ENCODE measurements around the gene CRB1.
A peak's percentile ranks its signal among the peaks of the same experiment; 100 is the strongest.

The CRB1 gene

DNA sequence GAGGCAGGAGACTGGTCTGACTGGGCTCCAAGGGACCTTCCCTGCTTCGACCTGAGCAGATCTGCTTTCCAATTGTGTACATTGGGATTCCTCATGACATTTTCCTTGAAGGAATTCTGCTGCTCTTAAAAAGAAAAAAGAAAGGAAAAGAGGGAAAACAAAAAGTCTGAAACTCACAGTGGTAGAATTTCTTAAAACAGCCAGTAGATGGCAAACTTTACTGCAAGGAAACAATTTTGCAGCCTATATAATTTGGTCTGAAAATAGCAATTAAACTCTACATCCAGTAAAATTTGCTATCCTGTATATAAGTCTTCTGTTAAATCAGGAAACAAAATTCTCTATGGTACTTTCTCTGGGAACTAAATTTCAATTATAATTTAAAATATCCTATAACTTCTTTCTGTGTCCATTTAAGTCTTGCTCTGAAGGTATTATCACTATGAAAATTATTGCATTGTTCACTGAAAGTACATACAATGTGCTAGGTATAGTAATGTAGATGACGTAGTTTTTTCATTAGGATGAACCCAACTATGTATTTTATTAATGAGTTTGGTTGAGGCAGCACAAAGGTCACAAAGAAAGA is 59.8 kb downstream of the CRB1 start:
- TF ChIP-seq CTCF (IDR thresholded peaks at IDR 0.05; ENCODE audit: insufficient read depth, low read length, missing control alignments) = peak; percentile 17
- CTCF ChIA-PET = interaction anchor here (0.9 to 2.6 kb wide), 8 partner anchors 8 to 148 kb away, joined by 3 to 17 read pairs (median 5); no protein-coding TSS in a partner anchor
- no peak for DNase-seq (ENCODE audit: low read depth, low spot score)
- H3K4me3 ChIP-seq (ENCODE audit: low read depth, low read length) = no peak overlapping the region
- POLR2A ChIA-PET = no interaction called here

- ChIA-PET POLR2A (no interaction called here), CTCF (interaction anchor here (1.0 to 1.5 kb wide), 4 partner anchors 10 to 28 kb away, joined by 3 to 4 read pairs (median 4); no protein-coding TSS in a partner anchor)
- no peak for DNase-seq (ENCODE audit: low read depth, low spot score)
- TF ChIP-seq CTCF (IDR thresholded peaks at IDR 0.05; ENCODE audit: insufficient read depth, low read length, missing control alignments) = no peak
- H3K4me3 ChIP-seq (ENCODE audit: low read depth, low read length) = no peak overlapping the region
Measured at GRCh38 chr1:197330213-197330612, 62.2 kb downstream of the CRB1 start.

- POLR2A ChIA-PET = no interaction called here
- H3K4me3 ChIP-seq (ENCODE audit: low read depth, low read length) = no peak overlapping the region
- TF ChIP-seq CTCF (IDR thresholded peaks at IDR 0.05; ENCODE audit: insufficient read depth, low read length, missing control alignments) = no peak
- no peak for DNase-seq (ENCODE audit: low read depth, low spot score)
- CTCF ChIA-PET = interaction anchor here (1.0 to 3.5 kb wide), 5 partner anchors 8 to 152 kb away, joined by 3 to 20 read pairs (median 5); no protein-coding TSS in a partner anchor
Measured at GRCh38 chr1:197331565-197331964, 63.5 kb downstream of the CRB1 start.

DNA sequence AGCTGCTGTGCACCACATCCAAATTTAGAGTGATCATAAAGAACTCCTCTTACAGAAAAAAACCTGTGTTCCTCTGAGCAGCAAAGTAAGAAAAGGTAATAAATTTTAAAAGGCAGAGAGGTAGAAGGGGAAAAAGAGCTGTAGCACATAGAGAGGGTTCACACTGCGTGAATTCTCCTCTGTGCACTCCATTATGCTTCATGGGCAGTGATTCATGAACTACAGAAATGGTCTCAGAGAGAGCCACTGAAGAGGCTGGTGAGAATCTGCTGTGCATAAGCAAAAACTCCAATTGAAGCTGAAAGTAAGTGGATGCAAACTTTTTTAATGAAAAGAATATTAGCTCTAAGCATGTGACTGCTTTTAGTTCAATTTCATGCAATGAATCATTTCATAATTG is 65.0 kb downstream of the CRB1 start:
- ChIA-PET POLR2A (no interaction called here), CTCF (interaction anchor here (0.9 to 3.5 kb wide), 4 partner anchors 10 to 153 kb away, joined by 3 to 20 read pairs (median 3); no protein-coding TSS in a partner anchor)
- no peak for DNase-seq (ENCODE audit: low read depth, low spot score)
- H3K4me3 ChIP-seq (ENCODE audit: low read depth, low read length) = no peak overlapping the region
- TF ChIP-seq CTCF (IDR thresholded peaks at IDR 0.05; ENCODE audit: insufficient read depth, low read length, missing control alignments) = no peak

DNA sequence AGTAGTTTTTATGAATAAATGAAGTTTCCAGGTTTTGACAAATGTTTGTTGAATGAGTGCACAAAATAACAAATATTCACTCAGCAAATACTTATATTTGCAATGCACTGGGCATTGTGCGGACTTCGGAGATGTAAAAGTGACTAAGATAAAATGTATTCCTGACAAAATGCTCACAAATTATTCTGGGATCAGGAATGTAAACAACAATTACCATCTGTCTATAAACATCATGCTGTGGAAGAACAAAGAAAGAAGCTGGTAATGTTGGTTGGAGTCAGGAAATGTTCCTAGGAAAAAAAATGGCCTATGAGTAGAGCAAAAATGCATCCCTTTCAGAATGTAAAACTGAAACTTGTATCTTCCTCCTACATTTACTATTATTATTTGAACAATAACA is 68.5 kb downstream of the CRB1 start:
- POLR2A ChIA-PET = no interaction called here
- no peak overlapping the region for H3K4me3 ChIP-seq (ENCODE audit: low read depth, low read length)
- no peak for DNase-seq (ENCODE audit: low read depth, low spot score)
- CTCF ChIA-PET = interaction anchor here (0.9 to 3.7 kb wide), 14 partner anchors 8 to 158 kb away, joined by 3 to 17 read pairs (median 4); no protein-coding TSS in a partner anchor
- TF ChIP-seq CTCF (IDR thresholded peaks at IDR 0.05; ENCODE audit: insufficient read depth, low read length, missing control alignments) = no peak

- no peak overlapping the region for H3K4me3 ChIP-seq (ENCODE audit: low read depth, low read length)
- DNase-seq (ENCODE audit: low read depth, low spot score) = no peak
- TF ChIP-seq CTCF (IDR thresholded peaks at IDR 0.05; ENCODE audit: insufficient read depth, low read length, missing control alignments) = no peak
- ChIA-PET CTCF (interaction anchor here (0.8 to 1.4 kb wide), 2 partner anchors 11 to 18 kb away, joined by 3 to 5 read pairs; no protein-coding TSS in a partner anchor), POLR2A (no interaction called here)
Measured at GRCh38 chr1:197339106-197340060, 71.3 kb downstream of the CRB1 start.
